Renal pelvis (tissue), 4 donors: ENCODE results near the gene DERL3. TPM values are rescaled to one million over a fixed set of nuclear protein-coding genes. Genes with fewer than 3 reads are reported as not detected.

Experiments used
- DNase-seq: peaks from one replicate; pipeline ENCODE4 v3.0.0-alpha.2; 2013
- polyA plus RNA-seq, 3 donors: library from polyadenylated mRNA; unstranded; fragments of 120-200 nt; gene quantifications; one replicate each; pipeline ENCODE4 v1.2.1, GENCODE V29; 2013; ENCODE audit not compliant: insufficient read length in 3 of 3

The DERL3 gene
- polyA plus RNA-seq, 3 donors = 4.9 to 6.4 (median 6.3) TPM

DNA sequence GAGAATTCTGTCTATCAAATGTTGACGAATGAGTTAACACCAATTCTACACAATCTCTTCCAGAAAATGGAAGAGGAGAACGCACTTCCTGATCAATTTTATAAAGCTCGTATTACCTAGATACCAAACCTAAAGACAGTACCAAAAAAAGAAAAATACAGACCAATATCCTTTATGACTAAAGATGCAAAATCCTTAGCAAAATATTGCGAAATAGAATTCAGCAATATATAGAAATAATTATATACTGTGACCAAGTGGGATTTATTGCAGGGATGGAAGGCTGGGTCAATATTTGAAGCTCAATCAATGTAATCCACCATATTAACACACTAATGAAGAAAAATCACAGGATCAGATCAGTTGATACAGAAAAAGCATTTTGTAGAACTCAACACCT, 26.4 kb downstream of the DERL3 start:
- no peak for DNase-seq

DNA sequence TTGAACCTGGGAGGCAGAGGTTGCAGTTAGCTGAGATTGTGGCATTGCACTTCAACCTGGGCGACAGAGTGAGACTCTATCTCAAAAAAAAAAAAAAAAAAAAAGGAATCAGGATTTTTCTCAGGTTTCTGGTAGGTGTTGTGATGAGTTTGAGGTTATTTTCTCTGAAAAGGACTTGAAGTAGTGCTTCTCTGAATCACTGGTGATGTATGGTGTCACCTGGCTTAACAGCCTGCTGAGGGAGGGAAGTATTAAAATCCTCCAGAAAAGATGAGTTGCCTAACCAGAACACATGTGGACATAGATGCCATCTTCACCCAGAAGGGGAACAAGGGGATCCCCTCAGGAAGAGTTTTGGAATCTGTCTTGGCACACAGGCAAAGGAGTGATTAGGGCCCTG, 32.0 kb downstream of the DERL3 start:
- no peak for DNase-seq

DNA sequence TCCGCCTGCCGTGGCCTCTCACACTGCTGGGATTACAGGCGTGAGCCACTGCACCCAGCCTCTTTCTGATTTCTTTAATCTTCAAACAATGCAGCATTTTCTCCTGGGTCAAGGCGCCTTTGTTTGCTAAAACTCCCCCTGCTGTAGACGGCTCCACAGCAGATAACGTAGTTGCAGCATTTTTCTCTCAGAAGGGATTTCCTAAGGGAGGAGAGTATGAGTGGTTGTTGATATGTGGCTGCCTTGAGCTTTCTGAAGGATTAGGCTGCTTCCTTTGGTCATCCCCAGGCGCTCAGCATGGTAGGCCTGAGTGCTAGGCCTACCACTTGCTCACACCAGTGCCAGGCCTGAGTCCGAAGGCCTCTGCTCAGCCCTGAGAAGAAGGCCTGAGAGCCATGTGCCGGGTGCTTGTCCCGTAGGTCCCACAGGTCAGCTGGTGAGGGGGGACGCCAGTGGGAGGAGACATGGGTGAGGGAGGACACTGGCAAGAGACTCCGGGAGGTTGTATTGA, 34.0 kb downstream of the DERL3 start:
- no peak for DNase-seq

DNA sequence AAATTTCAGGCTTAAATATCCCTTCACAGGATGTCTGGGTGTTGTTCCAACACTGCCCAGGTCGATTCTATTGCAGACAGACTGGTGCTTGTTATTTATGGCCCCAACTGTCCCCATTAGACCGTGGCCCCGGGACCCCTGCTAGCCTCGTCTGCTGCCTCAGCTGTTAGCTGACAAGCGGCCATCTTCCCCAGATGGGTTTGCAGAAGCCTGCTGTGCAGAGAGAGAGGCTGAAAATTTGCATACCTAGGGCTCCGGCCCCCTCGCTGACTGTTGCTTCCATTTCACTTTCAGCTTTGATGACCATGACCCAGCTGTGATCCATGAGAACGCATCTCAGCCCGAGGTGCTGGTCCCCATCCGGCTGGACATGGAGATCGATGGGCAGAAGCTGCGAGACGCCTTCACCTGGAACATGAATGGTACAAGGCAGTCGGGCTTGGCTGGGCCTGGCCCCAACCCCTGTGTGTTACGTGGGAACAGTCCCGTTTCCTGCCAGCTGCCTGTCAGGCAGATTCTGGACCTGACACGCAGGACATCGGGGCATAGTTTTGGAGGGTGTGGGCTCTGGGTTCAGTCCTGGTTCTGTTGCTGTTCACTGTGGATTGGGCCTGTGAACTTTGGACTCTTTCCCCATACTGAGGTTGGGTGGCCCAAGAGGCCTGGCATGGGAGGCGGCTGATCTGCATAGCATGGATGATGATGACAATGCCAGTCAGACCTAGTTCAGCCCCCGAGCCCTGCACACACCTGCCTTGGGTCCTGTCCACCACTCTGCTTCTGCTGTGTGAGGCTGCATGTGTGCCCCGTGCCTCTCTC, 35.6 kb downstream of the DERL3 start:
- DNase-seq = no peak

DNA sequence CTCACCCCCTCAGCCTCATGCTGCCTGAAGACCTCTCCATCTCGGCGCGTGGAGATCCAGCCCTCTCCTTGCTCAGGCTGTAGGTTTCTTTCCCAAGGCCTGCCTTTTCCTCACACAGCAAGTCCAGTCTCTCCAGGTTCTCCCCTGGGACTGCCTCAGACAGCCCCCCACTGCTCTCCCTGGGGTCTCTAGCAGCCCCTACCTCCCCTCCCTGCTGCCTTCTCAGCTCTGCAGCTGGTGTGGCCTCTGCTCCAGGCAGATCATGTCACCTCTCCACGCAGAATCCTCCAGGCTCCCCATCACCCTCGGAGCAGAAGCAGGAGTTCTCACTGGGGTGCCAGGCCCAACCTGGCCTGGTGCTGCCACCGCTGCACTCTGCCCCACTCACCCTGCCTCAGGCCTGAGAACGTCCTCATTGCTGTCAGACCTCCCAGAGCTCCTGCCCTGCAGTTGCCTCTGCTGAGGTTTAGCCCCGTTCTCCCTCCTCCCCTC, 36.9 kb downstream of the DERL3 start:
- DNase-seq = no peak

DNA sequence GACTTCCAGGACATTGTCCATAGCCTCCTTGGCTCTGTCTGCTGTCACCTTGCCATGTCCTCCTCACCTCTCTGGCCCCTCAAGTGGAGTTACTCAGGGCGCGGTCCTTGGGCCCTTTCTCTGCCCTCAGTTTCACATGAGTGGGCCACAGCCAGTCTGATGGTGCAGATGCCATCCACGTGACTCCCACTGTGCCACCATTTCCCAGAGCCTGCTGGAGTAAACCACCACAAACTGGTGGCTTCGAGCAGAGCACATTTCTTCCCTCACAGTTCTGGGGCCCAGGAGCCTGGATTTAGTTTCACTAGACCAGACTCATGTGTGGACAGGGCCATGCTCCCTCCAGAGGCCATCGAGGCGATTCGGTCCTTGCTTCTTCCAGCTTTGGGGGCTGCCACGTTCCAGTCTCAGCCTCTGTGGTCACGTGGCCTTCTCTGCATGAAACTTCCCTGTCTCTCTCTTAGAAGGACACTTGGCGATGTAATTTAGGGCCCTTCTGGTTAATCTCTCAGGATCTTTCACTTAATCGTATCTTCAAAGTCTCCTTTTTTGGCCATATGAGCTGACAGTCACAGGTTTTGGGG, 37.5 kb downstream of the DERL3 start:
- no peak for DNase-seq

DNA sequence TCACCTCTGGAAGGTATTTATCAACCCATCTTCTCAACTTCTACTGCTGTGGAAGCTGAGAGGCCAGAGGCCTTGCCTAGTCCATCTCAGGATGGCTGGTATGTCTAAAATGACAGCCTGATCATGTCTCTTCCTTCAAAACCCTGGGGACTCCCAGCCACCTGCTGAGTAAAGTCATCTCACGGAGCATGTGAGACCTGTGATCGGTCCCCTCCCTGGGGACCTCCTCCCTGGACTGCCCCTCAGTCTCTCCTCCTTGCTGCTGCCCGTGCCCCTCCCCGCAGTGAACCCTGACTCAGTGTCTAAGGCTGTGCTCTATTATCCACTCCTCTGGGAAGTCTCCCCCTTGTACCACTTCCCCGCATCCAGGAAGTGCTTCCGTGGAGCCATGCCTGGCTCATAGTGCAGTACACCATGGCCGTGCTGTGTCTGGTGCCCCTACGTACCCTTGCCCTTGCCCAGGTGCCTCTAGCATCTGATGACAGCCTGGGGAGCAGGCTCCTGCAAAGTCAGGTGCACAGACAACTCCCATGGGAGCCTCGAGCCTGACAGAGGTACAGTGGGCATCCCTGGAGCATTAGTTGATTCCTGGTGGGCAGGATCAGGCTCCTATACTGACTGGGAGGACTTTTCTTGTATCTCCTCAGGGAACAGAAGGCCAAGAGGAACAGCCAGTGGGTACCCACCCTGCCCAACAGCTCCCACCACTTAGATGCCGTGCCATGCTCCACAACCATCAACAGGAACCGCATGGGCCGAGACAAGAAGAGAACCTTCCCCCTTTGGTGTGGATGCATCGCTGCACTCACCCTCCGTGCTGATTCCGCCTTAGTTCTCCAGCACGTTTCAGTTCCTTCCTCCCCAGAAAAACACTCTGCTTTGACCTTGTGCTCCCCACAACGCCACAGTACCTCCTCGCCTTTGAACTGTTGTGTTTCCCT, 38.2 kb downstream of the DERL3 start:
- DNase-seq = no peak

DNA sequence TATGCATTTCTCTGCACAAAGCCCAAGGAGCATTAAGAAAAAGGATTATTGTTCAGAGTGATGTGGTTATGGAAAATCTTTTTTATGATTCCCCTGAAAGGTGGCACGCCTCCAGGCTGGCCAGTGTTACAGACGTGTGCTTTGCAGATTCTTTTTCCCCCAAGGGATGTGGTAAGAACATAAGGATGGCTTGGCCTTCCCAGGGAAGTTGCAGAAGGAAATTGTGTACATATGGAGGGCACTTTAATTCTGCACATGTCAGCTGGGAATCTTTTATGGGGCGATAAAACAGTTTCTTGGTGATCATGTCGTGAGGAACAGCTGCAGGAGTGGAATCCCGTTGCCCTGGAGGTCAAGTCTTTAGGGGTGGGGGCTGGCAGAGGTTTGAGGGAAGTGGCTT, 42.3 kb downstream of the DERL3 start:
- no peak for DNase-seq

DNA sequence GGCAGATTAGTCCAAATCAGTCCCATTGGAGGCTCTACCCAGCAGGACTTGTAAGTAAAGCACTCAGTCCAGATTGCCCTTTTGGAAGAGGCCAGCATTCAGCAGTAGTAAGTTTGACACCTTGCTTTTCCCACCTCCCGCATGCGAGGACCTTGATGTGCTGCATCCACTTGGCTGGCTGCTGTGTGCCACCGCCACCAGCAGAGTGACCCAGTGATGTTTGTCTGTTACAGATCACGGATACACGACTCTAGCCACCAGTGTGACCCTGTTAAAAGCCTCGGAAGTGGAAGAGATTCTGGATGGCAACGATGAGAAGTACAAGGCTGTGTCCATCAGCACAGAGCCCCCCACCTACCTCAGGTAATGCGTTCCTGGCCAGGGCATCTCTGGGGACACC, 45.5 kb downstream of the DERL3 start:
- no peak for DNase-seq

DNA sequence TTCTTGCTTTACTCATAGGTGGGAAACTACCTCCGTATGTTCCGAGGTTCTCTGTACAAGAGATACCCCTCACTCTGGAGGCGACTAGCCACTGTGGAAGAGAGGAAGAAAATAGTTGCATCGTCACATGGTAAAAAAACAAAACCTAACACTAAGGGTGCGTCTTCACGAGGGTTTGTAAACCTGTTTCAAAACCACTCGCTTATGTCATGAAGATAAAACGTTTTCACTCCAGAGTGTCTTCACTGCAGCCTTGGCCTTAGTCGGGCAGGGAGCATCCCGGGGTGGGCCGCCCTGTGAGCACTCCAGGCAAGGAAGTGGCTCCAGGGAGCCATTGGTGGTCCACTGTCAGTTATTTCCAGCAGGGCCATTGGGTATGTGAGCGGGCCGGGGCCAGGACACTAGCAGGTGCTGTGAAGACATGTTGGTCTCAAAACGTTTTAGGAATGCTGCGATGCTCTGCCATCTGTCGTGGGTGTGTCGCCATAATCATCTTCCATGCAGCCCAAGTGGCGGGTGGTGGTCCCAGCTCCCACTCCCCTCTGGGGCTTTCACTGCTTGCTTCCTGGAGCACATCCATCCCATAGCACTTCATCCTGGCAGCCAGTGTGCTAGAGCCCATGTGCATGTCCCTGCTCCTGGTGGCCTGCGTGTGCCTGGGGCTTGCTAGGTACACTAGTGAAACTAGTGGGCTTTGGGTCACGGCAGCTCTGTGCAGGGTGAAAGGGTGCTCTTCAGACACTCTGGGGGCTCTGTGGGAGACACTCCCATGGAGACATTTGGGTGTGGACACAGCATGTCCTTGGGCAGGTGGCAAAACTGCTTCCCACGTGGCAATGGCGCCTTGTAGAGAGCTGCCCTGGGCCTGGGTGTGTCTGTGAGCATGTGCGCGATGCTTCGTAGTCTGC, 46.8 kb downstream of the DERL3 start:
- DNase-seq = no peak

DNA sequence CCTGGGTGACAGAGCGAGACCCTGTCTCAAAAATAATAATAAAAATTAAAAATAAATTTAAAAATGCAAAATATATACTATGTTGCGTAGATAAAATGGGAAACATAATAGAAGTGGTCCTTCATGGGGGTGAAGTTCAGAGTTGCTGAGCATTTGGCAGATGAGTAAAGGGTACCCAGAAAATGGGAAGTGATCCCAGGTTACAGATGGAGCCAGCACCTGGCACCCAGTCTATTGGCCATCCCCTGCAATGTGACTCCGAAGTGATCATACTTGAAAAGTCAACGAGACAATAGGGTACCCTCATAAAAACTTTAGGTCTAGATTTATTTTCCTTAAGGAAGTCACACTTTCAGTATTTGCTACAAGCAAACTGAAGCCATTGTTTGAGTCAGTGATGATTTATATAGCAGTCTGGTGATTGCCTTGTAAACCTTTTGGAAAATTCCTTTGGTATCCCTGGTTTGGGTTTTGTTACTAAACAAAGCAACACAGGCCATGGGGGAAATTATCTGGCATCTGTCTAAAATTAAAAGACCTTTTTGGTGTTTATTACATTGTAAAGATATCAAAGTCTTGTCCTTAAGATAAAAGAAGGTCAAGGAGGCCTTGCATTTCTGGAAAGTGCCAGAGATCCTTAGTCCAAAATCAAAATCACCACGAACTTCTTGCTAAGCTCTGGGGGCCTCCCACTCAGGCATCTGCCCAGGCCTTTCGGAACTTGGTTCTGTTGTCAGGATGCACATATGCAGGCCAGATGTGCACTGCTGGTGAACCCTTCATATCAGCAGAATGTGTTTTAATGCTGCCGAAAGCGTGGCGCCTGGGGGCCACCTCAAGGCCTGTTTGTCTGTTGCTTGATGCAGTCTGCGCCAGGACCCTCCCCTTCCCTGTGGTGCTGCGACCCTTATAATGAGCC, 47.7 kb downstream of the DERL3 start:
- DNase-seq = no peak

DNA sequence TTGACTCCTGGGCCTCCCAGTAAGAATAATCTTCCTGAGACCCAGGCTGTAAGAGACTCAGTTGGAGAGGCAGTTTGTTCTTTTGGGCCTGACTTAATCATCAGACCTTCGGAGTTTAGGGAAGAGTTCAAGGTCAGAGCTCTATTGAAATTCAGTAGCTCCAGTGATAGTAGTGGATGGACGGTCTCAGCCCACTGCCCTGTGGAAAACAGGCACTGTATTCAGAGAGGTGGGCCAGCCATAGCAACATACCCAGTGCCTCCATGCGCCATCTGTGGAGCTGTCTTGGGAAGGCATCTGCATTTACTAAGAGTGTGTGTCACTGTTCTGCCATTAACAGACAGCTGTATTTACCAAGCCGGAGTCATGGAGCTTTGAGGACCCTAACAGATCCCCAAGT, 49.2 kb downstream of the DERL3 start:
- DNase-seq = no peak

DNA sequence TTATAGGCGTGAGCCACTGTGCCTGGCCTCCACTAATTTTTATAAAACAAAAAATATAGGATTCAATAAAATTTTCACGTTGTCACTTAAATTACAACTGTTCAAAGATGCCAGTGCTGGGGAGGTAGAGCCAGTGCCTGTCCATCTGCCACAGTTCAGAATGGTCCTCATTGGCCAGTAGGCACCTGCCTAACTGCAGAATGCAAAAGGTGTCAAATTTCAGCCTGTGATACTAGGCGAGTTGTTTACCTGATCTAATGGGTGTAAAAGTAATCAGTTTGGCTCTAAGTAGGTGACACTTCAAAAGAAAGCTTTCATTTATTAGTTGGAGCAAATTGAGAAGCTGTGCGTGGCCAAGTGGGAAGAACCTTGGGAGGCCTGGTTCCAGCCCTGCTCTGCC, 49.7 kb downstream of the DERL3 start:
- DNase-seq = no peak

DNA sequence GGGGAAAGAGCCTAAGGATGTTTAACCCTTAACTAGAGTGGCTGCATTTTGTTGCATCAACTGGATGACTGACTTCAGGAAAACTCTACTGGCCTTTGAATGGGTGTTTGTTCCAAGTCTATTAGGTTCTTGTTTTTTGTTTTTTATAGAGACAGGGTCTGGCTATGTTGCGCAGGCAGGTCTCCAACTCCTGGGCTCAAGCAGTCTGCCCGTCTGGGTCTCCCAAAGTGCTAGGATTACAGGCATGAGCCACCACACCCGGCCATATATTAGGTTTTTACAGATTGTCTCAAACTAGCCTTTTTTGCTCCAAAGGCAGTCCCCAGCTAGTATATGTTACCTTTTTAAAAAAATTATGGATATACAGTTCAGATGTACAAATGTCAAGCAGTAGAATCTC, 50.9 kb downstream of the DERL3 start:
- no peak for DNase-seq

DNA sequence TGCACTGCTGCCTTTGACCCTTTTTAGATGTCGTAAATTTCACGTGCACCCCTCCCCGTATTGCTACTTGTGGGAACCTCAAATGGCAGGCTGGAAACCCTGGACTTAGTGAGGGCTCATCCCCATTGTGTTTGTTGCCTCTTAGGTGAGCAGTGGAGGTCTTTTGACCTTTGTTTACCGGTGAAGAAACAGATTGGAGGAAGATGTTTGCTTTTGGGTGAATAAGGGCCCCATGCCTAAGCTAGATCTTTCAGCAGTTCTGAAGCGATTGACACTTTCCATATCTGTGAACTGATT, 51.3 kb downstream of the DERL3 start:
- no peak for DNase-seq

DNA sequence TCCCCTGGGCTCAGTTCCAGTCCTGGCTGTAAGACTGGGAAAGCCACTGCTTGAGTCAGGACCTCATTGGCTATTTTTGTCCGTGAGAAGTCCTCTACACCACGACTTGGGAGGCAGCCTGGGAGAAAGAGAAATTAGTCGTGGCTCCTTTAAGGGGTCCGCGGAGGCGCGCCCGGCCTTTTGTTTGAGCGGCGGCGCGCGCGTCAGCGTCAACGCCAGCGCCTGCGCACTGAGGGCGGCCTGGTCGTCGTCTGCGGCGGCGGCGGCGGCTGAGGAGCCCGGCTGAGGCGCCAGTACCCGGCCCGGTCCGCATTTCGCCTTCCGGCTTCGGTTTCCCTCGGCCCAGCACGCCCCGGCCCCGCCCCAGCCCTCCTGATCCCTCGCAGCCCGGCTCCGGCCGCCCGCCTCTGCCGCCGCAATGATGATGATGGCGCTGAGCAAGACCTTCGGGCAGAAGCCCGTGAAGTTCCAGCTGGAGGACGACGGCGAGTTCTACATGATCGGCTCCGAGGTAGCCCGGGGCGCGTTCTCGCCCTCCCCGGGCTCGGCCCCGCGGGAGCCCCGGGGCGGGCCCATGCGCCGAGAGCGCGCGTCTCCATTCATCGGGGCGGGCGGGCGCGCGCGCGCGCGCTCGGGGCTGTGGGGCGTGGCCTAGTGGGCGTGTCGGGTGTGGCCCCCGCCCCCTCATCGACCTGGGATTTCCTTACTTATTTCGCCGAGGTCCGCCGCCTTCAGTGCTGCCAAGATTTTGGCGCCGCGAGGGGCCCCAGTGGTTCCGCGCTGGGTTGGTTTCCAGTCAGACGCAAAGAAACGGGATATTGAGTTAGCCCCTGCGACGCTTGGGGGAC, 51.8 kb downstream of the DERL3 start, which contains the start of gene SMARCB1:
Gene SMARCB1 (plus strand): TSS at position 215 of the 848 bp plus-strand sequence. CDS start 204 bp downstream, at position 419.
- peak; percentile 91 for DNase-seq

DNA sequence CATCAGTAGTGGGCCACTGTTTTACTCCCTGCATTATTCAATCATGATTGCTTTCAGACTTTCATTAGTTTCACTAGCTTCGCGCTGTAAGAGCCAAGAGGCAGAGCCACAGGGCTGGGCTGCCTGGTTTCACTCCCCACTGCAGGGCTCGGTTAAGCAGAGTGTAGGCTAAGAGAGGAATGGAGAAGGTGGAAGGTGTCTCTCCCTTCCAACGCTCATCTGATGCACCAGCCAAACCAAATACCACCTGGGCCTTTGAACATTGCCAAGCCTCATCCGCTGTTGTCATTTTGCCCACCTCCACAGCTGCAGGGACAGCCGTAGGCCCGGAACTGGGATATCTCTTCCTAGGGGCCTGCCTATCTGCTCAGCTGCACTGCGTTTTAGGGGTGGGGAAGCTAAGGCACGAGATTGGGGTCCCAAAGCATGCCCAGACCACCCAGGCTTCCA, 52.5 kb downstream of the DERL3 start:
- DNase-seq = no peak
